Keratinocyte (primary cell): ENCODE data around the gene LAMA3.

ENCODE experiments used
- EZH2 ChIP-seq: IDR thresholded peaks from one replicate; pipeline ENCODE4 v1.6.1; 2012; ENCODE audit warnings: inconsistent platforms, mild to moderate bottlenecking, low read length, moderate library complexity
- TF ChIP-seq, protein P1 (sequence below), 3 experiments: IDR thresholded peaks in 1 of 3; conservative IDR thresholded peaks in 1 of 3; optimal IDR thresholded peaks in 1 of 3; 2 replicates in 2 of 3; 3 replicates in 1 of 3; pipeline versions ENCODE3 to v1.5.1; 2011; ENCODE audit warnings: low read length in 3 of 3, mild to moderate bottlenecking in 3 of 3, moderate library complexity in 2 of 3, control low read depth in 1 of 3, inconsistent platforms in 1 of 3; ENCODE audit not compliant: insufficient read depth in 2 of 3; ENCODE audit errors: extremely low read depth in 1 of 3

DNA sequence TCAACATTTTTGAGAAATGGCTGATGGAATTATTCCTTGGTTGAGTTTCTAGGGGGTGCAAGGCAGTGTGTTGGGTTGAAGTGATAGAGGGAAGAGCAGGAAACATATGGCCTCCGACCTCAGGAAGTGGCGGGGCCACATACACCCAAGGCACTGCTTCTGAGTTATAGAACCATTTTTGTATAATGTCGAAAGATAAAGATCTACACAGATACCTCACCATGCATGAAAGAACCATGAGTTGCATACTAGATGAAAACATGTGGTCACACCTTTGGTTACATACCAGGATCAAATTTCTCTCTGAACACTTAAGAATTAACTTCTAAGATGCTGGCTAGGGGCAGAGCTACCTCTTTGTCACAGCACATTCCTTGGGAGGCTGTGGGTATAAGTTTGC is 23.2 kb downstream of the LAMA3 start:
- no peak for TF ChIP-seq EZH2
- TF ChIP-seq, protein P1, sequence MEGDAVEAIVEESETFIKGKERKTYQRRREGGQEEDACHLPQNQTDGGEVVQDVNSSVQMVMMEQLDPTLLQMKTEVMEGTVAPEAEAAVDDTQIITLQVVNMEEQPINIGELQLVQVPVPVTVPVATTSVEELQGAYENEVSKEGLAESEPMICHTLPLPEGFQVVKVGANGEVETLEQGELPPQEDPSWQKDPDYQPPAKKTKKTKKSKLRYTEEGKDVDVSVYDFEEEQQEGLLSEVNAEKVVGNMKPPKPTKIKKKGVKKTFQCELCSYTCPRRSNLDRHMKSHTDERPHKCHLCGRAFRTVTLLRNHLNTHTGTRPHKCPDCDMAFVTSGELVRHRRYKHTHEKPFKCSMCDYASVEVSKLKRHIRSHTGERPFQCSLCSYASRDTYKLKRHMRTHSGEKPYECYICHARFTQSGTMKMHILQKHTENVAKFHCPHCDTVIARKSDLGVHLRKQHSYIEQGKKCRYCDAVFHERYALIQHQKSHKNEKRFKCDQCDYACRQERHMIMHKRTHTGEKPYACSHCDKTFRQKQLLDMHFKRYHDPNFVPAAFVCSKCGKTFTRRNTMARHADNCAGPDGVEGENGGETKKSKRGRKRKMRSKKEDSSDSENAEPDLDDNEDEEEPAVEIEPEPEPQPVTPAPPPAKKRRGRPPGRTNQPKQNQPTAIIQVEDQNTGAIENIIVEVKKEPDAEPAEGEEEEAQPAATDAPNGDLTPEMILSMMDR (optimal IDR thresholded peaks at IDR 0.05 in 1 of 3, IDR thresholded peaks at IDR 0.05 in 1 of 3, conservative IDR thresholded peaks at IDR 0.05 in 1 of 3; ENCODE audit: extremely low read depth in 1 of 3, insufficient read depth in 2 of 3, low read length in 3 of 3): no peak
